HG03280 (cell line): ENCODE measurements around the gene KCTD14.
"Not testable (repeated sequence)": the region's sequence is repeated elsewhere in the genome, so short reads cannot be mapped to it uniquely, and the experiment has no call there.

Experiments
- ATAC-seq: cut with Tn5 transposase; IDR thresholded peaks from one replicate; pipeline ENCODE4 v1.9.1; 2021; ENCODE audit warnings: mild to moderate bottlenecking, moderate library complexity; ENCODE audit not compliant: unreplicated experiment

Gene KCTD14, protein sequence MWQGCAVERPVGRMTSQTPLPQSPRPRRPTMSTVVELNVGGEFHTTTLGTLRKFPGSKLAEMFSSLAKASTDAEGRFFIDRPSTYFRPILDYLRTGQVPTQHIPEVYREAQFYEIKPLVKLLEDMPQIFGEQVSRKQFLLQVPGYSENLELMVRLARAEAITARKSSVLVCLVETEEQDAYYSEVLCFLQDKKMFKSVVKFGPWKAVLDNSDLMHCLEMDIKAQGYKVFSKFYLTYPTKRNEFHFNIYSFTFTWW

DNA sequence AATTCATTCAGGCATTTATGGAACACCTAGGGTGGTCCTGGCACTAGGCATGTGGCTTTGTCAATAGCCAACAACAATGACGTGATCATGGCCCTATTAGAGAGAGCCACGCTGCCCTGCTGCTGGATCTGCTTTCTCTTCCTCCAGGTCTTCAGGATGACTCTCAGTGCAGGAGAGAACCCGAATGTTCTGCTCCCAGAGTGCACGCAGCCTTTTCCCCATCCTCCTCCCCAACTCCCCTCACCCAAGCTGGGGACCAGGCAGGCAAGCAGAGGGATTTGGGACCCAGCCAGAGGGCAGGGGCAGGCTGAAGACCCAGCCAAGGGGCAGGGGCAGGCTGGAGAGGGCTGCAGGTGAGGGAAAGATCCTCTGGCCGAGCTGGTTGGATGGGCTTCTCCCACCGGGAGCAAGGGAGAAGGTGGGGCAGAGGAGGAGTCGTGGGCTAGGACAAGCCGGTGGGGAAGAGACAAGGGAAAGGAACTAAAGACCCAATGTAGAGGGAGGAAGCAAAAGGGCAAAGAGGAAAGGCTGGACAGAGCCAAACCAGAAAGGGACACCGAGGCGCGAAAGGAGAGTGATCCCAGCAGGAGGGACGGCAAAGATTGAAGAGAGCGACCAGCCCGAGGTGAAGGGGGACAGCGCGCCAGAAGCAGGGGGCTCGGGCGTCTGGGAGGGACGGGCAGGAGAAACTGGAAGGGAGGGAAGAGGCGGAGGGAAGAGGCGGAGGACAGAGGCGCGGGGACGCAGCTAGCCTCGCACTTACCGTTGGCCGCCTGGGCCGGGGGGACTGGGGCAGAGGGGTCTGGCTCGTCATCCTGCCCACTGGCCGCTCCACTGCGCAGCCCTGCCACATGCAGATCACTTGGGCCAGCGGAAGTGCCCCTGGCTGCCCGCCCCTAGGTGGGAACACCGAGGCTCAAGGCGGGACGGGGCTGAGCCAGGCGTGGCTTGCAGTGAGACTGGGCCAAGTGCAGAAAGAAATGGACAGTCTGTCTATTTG, at the start of gene KCTD14:
Gene KCTD14 (minus strand): TSS at position 880 of the 1,000 bp plus-strand sequence. CDS start 27 bp downstream, at position 853.
- ATAC-seq = no peak

DNA sequence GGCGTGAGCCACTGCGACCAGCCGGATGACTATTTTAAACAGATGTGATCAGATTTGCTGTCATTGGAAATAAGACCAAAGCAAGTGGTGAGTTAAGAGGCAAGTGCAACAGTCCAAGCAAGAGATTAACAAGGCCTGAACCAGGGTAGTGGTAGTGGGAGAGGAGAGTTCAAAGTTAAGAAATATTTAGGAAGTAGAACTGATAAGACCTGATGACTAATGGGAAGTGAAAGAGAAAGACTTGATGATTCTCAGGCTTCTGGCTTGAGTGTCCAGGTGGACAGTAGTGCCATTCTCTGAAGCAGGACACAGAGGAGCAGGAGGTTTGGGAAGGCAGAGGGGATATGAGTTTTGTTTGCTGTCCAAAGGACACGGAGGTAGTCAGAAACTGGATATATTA, 49.4 kb upstream of the KCTD14 start:
- ATAC-seq = no peak

DNA sequence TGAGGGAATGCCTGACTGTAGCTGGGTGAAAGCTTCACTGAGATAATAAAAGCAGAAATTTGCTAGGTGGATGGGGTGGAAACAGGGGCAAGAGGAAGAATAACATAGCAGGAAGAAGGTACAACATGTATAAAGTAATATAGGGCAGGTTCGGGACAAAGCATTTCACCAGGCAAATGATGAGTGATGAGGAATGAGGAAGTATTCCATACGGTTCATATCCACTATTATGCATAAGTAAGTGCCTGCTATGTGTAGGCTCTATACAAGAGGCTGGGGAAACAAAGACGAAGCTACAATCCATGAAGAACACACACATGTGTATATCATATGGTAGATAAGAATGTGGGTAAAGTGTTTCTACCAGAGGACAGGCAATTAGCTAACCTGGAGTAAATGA, 48.6 kb upstream of the KCTD14 start:
- no peak for ATAC-seq

DNA sequence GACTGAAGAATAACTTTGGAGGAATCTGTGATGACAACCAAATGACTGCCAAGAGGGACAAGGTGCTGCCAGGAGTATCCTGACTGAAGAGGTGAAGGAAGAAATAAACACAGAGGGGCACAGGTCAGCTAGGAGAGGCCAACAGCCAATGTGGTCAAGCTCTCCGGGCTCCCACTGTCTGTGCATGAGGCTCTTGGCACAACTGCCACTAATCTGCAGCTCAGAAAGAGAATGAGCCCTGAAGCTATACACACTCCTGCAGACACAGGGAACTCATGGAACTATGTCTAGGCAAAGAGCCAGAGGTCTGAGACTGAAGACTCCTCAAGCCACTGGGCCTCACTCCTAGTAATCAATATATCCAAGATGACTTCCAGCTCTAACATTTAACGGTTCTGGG, 47.5 kb upstream of the KCTD14 start:
- ATAC-seq = no peak

DNA sequence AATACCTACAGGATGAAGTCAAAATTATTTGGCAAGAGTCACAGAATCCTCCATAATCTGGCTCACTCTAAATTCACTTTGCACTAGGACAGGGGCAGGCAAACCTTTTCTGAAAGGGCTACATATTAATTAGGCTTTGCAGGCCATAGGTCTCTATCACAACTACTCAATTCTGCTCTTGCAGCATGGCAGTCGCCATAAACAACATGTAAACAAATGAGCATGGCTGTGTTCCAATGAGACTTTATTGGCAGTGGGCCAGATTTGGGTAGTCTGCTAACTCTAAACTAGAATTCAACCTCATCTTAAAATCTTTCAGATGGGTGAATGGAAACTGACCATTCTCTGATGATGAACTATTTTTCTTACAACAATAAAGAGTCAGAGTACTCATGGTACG, 46.4 kb upstream of the KCTD14 start:
- ATAC-seq = no peak

DNA sequence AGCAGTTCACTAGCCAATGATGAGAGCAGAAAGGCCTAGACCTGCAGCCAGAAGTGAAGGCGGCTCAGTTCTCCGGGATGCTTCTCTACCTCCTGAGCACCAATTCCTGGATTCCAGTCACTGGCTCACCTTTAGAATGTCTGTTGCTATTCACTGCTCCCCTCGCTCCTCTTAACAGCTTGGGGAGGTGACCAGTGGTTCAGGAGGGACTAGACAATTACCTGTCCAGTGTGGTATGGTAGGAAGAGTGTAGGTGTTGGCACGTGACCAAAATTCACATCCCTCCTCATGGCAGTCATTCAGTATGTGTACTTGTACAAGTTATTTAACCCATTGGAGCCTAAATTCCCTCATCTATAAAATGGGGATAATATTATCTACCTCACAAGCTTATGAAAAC, 44.6 kb upstream of the KCTD14 start:
- no peak for ATAC-seq

DNA sequence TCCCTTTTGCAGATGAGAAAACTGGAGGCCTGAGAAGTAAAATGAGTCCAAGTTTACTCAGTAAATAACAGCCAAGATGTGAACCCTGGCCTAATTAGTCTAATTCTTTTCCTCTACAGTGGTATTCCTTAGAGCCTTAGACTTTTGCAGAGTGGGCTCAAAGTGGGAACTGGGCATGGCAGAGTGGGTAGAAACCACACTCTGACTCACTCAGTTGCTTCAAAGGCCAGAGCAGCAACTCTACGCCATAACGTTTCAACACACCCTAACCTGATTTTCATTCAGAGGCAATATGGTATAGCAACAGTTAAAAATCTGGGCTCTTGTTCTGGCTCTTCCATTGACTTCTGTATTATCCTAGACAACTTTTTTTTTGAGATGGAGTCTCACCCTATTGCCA, 43.4 kb upstream of the KCTD14 start:
- ATAC-seq = no peak

DNA sequence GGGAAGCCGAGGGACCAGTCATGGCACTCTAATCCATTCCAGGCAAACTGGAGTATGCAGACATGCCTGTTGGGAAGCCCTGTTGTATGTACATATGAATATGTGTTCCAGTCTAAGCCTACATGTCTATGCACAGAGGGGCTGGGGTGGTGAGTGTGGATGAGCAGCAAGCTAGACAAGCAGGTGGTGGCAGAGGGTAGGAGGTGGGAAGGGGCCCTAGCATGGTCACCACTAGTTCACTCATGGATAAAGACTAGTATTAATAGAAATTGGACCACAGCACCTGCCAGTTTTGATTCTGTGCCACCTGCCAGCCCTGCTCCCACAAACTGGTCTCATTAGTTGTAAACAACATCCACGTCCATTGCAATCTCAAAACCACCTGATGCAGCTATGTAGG, 42.1 kb upstream of the KCTD14 start:
- no peak for ATAC-seq

DNA sequence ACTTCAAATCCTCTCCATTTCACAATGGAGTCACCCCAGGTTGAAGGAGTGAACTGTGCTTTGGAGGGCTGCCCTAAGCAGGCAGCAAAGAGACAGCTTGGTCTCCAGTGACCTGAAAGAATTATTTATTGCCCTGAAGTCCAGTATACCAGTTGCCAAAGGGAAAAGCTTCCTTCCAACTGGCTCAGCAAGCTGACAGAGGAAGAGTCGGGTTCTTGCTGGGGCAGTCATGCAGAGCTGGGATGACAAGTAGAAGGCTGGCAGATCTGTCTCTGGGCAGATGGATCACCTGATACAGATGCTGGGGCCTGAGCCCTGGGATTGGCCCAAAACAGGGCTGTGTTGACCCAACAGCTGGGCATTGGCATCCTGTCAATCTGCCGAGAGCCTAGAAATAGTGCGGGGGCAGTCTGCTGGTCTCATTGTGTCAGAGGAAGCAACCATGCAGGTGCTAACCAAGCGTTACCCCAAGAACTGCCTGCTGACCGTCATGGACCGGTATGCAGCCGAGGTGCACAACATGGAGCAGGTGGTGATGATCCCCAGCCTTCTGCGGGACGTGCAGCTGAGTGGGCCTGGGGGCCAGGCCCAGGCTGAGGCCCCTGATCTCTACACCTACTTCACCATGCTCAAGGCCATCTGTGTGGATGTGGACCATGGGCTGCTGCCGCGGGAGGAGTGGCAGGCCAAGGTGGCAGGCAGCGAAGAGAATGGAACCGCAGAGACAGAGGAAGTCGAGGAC, 40.5 kb upstream of the KCTD14 start, which contains the start of gene THRSP:
Gene THRSP (plus strand): TSS at position 422 of the 742 bp plus-strand sequence. CDS start 21 bp downstream, at position 443.
- ATAC-seq = no peak

DNA sequence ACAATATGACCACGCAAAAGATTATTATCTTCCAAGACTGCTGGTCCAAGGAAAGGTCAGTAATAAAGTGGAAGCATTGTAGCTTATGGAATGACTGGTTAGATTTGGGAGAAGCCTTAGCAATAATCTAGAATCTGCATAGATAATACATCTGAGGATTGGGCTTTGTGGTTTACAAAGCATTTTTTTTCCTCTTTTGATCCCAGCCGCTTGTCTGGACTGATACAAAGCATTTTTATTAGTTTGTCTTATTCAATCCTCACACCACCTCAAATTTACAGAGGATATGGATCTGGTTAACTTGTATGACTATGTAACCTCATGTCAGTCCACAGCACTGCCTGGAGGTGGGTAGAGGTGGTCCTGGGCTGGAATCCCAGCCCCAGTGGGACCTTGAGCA, 39.6 kb upstream of the KCTD14 start:
- ATAC-seq = no peak

DNA sequence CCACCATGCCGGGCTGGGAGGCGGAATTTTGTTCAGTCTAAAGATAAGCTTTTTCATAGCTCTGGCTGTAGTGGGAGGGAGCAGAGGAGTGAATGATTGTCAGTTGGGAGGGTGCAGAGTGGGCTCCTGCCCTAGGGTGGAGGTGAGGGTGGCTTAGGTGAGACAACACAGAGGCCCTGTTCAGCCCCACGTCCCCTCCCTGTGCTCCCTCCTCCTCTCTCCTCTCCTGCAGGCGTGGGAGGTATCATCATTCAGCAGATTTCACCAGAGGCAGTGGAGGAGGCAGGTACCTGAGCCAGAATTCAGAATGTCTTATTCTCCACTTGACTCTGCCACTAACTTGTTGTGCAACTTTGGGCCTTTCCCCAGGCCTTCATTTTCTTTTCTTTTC, 38.8 kb upstream of the KCTD14 start:
- no peak for ATAC-seq

DNA sequence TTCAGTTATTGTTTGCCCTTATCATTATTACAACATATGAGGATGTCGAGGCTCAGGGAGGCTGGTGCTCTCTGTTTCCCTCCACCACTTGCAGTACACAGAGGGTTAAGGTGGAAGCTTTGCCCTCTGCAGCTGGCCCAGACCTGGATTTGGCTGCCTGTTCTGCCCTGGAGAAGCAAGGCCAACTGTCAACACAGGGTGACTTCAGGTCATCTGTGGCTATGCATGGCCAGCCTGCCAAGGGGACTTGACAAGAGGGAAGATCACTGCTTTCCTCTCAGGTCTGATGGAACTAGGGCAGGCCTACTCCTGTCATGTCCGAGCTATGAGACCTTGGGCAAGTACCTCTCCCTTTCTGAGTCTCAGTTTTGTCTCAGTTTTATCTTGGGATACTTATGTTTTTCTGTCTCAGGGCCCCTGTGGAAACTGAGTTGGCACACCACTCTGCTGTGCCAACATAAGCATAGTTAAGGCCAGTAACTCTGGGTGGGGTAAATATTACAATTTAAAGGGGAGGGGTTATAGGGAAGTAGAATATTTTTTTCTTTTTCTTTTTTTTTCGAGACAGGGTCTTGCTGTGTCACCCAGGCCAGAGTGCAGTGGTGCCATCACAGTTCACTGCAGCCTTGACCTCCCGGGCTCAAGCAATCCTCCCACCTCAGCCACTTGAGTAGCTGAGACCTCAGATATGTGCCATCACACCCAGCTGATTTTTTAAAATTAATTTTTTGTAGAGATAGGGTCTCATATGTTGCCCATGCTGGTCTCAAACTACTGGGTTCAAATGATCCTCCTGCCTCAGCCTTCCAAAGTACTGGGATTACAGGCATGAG, 38.2 kb upstream of the KCTD14 start:
- ATAC-seq = no peak

DNA sequence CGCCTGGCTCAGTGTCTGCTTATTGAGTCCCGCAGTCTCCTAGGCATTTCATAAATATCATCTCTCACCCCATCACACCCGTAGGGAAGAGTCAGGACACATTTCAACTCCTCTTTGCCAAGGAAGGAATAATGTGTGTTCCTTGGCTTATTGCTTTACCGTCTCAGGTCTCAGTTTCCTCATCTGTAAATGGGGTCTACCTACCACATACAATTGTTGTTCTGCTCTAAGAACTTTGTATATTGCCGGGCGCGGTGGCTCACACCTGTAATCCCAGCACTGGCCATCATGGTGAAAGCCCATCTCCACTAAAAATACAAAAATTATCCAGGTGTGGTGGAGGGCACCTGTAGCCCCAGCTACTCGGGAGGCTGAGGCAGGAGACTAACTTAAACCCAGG, 37.5 kb upstream of the KCTD14 start:
- ATAC-seq = no peak

DNA sequence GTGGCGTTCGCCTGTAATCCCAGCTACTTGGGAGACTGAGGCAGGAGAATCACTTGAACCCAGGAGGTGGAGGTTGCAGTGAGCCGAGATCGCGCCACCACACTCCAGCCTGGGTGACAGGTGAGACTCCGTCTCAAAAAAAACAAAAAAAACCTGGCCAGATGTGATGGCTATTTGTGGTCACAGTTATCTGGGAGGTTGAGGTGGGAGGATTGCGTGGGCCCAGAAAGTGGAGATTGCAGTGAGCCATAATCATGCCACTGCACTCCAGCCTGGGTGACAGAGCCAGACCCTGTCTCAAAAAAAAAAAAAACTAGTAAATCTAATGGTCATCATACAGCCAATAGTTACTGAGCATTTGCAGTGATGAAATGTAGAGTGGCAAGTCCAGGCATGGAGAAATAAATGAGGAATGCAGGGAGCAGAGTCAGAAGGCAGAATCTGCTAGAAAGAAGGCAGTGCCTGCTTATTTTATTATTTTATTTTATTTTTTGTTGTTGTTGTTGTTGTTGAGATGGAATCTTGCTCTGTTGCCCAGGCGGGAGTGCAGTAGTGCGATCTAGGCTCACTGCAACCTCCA, 36.8 kb upstream of the KCTD14 start:
- ATAC-seq = not testable (repeated sequence)

DNA sequence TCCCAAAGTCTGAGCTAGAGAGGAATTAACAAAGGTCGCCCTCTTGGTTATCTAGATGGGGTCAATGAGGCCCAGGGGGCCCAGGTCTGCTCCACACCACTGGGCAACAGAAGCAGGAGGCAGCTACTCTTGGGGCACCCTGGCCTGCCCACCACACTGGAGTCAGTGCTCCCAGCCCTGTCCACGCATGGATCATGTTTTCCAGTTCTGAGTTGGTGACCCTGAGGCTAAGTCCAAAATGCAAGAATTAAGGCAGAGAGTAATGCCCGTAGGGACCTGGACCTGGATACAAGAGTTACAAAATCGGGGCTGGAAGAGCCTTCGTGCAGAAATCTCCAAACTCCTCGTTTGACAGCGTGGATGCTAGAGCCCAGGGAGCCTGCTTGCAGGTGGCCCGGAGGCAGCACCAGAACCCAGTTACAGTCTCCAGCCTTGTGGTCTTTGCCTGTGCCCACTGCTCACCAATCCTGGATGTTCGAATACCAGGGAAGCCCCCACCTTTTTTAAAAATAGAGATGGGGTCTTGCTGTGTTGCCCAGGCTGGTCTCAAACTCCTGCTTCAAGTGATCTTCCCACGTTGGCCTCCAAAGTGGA, 34.5 kb upstream of the KCTD14 start:
- no peak for ATAC-seq

DNA sequence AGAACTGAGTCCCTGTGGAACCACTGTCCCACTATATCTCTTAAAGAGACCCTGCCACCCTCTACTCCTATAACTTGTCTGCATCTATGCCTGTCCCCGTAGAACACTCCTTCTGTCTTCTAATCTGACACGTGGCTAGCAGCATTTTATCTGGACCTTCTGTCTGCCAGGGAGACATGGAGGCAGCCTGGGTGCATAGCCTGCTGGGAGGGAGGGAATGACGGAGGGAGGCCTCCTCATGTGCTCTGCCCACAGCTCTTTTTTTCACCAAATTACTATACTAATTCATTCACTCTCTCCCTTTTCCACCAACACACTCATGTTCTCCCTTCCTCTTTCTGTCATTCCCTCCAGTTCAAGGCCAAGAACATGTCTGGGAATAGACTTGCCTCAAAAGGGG, 33.0 kb upstream of the KCTD14 start:
- no peak for ATAC-seq

DNA sequence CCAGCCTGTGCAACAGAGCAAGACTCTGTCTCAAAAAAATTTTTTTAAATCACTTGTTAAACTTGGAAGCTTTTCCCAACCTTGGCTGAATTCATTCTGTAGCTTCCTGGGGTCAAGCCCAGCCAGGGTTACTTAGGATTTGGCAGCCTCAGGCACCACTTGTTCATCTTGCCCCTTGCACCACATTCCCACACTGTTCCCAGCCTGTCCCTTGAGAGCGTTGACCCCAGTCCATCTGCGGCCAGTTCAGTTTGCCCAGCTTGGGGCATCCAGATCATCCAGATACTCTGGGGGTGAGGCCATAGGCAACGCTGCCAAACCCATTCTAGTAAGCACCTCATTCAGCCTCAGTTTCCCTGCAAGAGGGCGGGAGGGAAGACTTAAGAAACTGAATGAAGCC, 31.9 kb upstream of the KCTD14 start:
- no peak for ATAC-seq

DNA sequence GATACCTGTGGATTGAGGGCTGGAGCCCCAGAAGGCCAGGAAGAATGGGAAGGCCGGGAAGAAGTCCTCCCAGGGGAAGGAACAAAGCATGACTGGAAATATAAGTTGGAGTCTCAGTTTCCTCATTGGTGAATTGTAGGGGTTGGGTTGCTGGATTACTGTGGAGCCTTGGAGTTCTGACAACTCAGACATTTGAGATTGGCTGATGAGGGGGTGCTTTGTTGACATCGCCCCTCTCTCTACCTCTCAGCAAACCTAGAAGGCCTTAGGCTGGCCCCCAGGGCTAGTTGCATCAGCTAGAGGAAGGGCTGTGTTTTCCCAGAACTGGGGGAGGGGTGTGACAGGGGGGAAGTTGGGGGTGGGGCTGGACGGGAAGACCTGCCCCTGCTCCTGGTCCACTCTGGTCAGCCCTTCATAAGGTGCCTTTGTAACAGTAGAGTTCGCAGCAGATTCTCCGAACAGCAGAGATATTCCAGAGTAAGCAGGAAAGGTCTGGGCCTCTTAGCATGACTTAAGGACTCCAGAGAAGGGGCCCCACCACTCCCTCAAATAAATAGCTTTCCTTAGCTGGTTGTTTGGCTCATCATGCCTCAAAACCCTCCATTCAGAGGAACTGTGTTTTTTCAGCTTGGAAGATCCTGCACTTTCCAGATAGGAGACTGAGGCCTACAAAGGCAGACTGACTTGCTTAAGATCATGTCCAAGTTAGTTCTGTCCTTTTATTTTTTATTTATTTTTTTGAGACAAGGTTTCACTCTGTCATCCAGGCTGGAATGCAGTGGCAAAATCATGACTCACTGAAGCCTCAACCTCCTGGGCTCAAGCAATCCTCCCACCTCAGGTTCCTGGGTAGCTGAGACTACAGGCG, 28.1 kb upstream of the KCTD14 start:
- ATAC-seq = no peak

DNA sequence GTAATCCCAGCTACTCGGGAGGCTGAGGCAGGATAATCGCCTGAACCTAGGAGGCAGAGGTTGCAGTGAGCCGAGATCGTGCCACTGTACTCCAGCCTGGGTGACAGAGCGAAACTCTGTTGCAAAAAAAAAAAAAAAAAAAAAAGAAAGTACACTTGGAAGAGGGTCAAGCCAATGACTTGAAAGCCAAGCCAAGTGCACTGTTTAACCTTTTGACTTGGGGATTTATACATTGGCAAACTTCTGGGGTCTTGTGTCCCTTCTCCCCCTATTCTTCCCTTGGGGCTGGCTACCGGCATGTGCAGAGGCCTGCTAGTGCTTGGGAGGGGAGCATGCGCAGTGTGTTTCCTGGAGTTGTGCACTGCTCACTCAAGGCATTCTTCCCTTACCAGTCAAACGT, 26.3 kb upstream of the KCTD14 start:
- ATAC-seq = no peak
